Measurements from ENCODE around the gene CT45A3.
"Not testable (repeated sequence)": the region's sequence is repeated elsewhere in the genome, so short reads cannot be mapped to it uniquely, and the experiment has no call there.

CT45A3 gene, protein sequence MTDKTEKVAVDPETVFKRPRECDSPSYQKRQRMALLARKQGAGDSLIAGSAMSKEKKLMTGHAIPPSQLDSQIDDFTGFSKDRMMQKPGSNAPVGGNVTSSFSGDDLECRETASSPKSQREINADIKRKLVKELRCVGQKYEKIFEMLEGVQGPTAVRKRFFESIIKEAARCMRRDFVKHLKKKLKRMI

DNA sequence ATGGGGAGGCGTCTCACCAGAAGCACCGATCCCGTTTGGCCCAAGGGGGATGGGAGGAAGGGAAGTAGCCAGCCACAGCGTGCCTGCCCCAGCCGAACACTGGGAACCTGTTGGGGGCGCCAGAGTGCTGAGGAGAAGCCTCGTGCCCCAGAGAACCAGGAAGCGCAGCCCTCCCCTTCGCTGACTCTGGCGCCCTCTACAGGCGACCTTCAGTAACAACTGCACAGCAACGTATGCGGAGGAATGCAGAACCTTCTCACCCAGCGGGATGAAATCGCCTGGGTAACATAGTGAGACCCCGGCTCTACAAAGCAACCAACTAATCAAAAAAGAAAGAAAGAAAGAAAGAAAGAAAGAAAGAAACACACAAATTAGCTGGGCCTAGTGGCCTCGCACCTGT, at the start of gene CT45A3:
Gene CT45A3, minus strand, starts transcription at position 101 of the 400 bp plus-strand sequence. CDS start 3,747 bp downstream, outside the sequence.
- not testable (repeated sequence) for DNase-seq (ENCODE audit: low spot score)

DNA sequence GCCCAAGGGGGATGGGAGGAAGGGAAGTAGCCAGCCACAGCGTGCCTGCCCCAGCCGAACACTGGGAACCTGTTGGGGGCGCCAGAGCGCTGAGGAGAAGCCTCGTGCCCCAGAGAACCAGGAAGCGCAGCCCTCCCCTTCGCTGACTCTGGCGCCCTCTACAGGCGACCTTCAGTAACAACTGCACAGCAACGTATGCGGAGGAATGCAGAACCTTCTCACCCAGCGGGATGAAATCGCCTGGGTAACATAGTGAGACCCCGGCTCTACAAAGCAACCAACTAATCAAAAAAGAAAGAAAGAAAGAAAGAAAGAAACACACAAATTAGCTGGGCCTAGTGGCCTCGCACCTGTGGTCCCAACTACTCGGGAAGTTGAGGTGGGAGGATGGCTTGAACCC, 34.7 kb upstream of the CT45A3 start, which contains the start of gene CT45A6:
Gene CT45A6, minus strand, starts transcription at position 101 of the 400 bp plus-strand sequence. CDS start 3,794 bp downstream, outside the sequence.
- not testable (repeated sequence) for DNase-seq (ENCODE audit: low spot score)

DNA sequence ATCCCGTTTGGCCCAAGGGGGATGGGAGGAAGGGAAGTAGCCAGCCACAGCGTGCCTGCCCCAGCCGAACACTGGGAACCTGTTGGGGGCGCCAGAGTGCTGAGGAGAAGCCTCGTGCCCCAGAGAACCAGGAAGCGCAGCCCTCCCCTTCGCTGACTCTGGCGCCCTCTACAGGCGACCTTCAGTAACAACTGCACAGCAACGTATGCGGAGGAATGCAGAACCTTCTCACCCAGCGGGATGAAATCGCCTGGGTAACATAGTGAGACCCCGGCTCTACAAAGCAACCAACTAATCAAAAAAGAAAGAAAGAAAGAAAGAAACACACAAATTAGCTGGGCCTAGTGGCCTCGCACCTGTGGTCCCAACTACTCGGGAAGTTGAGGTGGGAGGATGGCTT, 17.4 kb upstream of the CT45A3 start, which contains the start of gene CT45A5:
Gene CT45A5, minus strand, starts transcription at position 101 of the 400 bp plus-strand sequence. CDS start 3,774 bp downstream, outside the sequence.
- not testable (repeated sequence) for DNase-seq (ENCODE audit: low spot score)

DNA sequence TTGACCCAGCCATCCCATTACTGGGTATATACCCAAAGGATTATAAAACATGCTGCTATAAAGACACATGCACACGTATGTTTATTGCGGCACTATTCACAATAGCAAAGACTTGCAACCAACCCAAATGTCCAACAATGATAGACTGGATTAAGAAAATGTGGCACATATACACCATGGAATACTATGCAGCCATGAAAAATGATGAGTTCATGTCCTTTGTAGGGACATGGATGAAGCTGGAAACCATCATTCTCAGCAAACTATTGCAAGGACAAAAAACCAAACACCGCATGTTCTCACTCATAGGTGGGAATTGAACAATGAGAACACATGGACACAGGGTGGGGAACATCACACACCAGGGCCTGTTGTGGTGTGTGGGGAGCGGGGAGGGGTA, 23.3 kb downstream of the CT45A3 start:
- DNase-seq (ENCODE audit: low spot score) = not testable (repeated sequence)

DNA sequence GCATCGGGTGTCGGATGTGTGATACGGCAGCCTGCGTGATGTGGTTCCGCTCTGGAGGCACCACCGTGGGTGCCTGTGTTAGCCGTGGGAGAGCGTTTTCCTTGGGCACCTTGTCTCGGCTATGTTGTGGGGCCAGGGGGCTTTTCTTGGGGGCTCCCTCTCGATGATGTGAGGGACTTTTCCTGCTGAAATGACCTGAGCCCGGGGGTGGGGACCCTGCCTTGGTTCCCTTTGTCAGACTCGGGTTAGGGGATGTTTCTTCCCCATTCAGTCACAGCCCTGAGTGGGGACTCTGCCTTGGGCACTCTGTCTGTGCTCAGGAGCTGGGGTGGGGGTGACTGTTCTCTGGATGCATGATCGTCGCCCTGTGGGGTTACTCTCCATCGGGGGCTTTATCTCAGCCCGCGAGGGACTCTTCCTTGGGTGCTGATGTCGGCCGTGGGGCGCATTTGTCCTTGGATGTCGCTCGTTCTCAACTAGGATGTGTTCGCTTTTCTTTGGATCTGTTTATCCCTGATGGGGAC, 26.7 kb downstream of the CT45A3 start:
- no peak for DNase-seq (ENCODE audit: low spot score)

DNA sequence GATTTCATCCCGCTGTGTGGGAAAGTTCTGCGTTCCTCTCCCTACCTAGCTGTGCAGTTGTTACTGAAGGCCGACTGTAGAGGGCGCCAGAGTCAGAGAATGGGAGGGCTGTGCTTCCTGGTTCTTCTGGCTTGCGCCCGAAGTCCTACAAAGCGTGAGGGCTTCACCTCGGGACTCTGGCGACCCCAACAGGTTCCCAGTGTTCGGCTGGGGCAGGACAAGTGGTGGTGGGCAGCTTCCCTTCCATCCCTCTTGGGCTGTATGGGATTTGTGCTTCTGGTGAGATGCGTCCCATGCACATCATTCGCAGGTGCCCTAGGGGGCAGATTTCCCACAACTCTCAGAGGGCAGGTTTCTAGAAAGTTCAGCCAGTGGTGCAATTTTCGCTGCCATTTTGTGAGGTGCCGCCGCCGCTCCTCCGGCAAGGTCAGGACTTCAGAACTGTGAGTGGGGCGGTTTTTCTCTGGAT, 27.3 kb downstream of the CT45A3 start:
- DNase-seq (ENCODE audit: low spot score) = peak; percentile 21

DNA sequence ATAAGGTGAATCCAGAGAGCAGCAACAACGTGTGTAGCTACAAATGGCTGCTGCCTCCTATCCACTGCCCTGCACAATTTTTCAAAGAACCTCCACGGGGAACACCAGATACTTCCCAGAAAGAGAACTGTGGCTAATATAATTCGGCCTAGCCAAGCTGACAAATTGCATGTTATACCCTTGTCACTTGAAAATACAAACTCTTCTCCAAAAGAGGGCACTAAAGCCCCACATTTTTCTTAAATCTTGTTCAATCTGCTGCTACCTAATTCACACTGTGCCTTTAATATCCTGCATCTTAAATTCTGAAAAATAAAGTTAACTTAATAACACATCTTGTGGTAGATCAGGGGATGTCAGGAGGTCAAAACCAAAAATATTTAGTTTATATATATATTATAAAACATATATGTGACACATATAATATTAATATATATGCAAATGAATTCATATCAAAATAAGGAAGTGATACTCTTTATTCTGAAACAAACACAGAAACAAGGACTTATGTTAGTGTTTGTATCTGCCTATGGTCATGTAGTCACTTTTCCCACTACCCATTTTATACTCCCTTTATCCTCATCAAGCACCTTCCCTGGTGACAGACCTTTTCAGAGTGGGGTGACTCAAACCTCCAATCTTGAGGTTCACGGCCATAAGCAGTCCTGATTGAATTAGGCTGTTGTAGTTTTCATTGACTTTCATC, 30.5 kb downstream of the CT45A3 start:
- DNase-seq (ENCODE audit: low spot score) = no peak

DNA sequence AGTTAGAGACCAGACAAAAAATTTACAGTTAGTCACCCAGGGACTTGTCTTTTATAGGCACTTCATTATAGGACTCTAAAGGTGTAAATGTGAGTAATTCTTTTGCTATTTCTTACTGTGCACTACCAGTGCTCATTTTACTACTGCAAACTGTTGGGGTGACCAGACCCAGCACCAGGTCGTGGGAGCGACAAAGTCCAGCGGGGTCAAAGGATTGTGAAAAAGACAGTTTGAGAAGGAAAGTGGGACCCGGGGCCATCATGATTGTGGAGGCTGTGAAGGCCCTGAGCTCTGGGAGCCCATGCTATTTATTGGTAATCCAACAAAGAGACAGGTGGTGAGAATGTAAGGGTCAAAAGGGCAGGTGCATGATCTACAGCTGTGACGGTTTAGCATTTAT, 33.3 kb downstream of the CT45A3 start:
- not testable (repeated sequence) for DNase-seq (ENCODE audit: low spot score)

DNA sequence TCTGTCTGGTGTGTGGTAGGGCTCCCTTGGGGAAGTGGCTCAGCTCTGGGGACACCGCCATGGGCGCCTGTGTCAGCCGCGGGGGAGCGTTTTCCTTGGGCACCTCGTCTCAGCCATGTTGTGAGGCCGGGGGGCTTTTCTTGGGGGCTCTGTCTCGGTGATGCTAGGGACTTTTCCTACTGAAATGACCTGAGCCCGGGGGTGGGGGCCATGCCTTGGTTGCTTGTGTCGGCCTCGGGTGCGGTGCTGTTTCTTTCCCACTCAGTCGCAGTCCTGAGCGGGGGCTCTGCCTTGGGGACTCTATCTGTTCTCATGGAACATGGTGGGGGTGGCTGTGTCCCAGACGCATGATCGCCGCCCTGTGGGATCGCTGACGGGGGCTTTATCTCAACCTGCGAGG, 54.2 kb downstream of the CT45A3 start:
- no peak for DNase-seq (ENCODE audit: low spot score)

DNA sequence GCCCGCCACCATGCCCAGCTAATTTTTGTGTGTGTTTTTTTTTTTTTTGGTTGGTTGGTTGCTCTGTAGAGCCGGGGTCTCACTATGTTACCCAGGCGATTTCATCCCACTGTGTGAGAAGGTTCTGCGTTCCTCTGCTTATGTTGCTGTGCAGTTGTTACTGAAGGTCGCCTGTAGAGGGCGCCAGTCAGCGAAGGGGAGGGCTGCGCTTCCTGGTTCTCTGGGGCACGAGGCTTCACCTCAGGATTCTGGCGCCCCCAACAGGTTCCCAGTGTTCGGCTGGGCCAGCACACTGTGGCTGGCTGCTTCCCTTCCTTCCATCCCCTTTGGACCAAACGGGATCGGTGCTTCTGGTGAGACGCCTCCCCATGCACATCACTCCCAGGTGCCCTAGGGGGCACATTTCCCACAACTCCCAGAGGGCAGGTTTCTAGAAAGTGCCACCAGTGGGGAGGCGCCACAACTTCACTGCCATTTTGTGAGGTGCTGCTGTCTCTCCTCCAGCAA, 54.8 kb downstream of the CT45A3 start, which contains the start of gene CT45A1:
Gene CT45A1, plus strand, starts transcription at position 457 of the 507 bp plus-strand sequence. CDS start 5,302 bp downstream, outside the sequence.
- DNase-seq (ENCODE audit: low spot score) = not testable (repeated sequence)
